GM13976 (cell line): Measurements from ENCODE around the gene METTL9.

Experiments used
- DNase-seq: peaks from one replicate; pipeline ENCODE4 v3.0.0; 2012; ENCODE audit warnings: low spot score
- in situ Hi-C: fragments of 300-500 bp; cut with MboI; formaldehyde crosslinking; loops from one replicate; pipeline ENCODE4 v1.12.0; 2022; ENCODE audit warnings: low sequenced_read_pairs, mixed read lengths, inconsistent platforms; ENCODE audit not compliant: unreplicated experiment
- TF ChIP-seq, protein P1 (sequence below): IDR thresholded peaks from 2 replicates; pipeline ENCODE4 v1.5.1; 2012; ENCODE audit warnings: borderline replicate concordance, mild to moderate bottlenecking; ENCODE audit not compliant: insufficient read depth; ENCODE audit errors: extremely low read depth, missing control alignments, control extremely low read depth

Gene METTL9

DNA sequence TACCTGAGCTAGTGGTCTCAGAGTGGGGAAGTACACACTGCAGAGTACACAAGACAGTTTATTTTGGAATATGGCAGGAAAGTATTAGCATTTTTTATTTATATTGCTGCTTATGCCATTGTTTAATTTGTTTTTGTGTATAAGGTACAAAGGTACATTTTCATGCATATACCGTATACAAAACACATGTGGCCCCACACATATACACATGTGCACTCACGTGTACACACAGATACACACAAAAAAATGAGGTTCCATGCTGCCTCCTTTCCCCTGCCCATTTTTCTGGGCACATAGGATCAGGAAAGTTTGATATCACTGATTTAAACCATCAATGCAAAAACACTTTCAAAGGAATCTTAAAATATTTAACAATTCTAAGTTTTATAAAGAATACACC, 40.1 kb downstream of the METTL9 start:
- DNase-seq, result no peak
- in situ Hi-C loops, result no loop called here
- TF ChIP-seq, protein P1, sequence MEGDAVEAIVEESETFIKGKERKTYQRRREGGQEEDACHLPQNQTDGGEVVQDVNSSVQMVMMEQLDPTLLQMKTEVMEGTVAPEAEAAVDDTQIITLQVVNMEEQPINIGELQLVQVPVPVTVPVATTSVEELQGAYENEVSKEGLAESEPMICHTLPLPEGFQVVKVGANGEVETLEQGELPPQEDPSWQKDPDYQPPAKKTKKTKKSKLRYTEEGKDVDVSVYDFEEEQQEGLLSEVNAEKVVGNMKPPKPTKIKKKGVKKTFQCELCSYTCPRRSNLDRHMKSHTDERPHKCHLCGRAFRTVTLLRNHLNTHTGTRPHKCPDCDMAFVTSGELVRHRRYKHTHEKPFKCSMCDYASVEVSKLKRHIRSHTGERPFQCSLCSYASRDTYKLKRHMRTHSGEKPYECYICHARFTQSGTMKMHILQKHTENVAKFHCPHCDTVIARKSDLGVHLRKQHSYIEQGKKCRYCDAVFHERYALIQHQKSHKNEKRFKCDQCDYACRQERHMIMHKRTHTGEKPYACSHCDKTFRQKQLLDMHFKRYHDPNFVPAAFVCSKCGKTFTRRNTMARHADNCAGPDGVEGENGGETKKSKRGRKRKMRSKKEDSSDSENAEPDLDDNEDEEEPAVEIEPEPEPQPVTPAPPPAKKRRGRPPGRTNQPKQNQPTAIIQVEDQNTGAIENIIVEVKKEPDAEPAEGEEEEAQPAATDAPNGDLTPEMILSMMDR, result no peak

DNA sequence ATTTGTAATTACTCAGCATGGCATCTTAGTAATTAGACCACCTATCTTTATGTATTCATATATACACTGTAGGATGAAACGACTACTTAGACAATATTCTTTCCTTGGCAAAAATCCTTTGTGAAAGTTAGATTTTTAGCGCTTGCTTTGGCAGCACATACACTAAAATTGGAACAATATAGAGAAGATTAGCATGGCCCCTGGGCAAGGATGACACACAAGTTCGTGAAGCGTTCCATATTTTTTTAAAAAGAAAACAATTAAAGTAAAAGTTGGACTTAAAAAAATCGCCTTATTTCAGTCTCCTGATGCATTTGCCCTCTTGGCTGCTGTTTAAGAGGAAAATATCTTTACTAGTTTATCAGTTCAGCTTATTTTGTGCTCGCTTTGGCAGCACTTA, 42.5 kb downstream of the METTL9 start:
- DNase-seq, result no peak
- in situ Hi-C loops, result no loop called here
- TF ChIP-seq, protein P1, result no peak

DNA sequence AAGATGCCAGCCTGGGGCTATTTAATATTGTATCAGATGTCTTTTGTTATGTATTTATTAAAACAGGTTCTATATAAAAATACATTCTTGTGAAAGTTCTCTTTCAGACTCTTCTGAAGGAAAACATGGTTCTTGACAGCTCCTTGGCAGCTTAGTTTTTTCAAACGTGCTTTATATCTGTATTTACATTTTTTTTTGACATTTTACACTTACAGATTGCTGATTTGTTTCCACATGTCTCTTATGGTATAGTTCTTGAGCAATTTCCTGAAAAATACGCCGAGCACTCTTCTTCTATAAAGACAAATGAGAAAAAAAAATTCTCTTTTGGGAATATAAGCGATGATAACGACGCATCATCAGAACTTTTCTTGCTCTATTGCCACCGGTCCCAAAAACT, 43.5 kb downstream of the METTL9 start:
- TF ChIP-seq, protein P1, result no peak
- in situ Hi-C loops, result no loop called here

DNA sequence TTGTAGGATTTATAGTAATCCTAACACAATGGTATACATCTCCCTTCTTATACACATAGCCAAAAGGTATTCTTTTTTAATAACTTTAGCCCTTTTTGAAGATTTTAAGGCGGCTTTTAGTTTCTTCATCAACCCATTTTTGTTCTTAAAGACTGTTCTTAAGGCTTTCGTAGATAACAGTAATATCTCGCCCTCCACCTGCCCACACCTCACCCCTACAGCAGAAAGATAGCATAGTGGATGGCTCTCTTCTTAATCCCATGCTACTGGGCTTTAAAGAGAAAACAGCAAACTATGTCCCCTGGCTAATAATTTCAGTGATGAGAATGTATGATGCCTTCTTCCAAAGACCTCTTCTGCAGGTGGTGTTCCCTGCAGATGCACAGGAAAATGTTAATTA, 44.4 kb downstream of the METTL9 start:
- TF ChIP-seq, protein P1, result no peak
- DNase-seq, result no peak
- in situ Hi-C loops, result no loop called here

More for the DNA sequence above, 43.5 kb downstream of the METTL9 start:
- DNase-seq, result no peak

DNA sequence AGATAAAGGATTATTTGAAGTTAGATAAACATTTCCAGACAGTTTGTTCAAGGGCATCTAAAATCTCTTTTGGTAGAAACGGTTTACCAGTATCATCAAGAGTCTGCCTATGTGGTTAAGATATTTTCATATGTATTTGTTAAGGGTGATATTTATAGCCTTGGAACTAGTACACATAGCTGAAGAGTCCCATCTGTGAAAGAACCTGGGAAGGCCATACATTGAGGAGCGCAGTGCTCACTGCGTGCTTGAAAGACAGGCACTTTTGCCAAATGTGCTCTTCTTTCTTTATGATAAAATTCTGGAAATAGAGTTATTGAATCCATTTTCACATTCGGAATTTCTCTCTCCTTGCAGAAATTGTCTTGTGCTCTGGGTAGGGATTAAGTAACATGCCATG, 45.3 kb downstream of the METTL9 start:
- in situ Hi-C loops, result no loop called here
- DNase-seq, result no peak
- TF ChIP-seq, protein P1, result no peak

DNA sequence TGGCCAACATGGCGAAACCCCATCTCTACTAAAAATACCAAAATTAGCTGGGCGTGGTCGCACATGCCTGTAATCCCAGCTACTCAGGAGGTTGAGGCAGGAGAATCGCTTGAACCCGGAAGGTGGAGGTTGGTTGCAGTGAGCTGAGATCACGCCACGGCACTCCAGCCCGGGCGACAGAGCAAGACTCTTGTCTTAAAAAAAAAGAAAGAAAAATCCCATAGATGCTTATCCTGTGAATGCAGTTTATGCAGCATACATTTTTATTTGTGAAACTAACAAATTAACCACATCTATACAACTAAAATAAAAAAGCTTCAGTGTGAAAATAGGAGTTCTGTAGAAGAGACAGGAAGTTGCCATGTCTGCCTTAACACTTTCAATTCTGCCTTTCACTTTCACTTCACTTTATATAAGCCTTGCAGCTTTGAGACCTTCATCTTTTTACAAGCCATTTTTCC, 45.9 kb downstream of the METTL9 start:
- peak; percentile 60 for DNase-seq
- in situ Hi-C loops, result no loop called here
- TF ChIP-seq, protein P1, result no peak

DNA sequence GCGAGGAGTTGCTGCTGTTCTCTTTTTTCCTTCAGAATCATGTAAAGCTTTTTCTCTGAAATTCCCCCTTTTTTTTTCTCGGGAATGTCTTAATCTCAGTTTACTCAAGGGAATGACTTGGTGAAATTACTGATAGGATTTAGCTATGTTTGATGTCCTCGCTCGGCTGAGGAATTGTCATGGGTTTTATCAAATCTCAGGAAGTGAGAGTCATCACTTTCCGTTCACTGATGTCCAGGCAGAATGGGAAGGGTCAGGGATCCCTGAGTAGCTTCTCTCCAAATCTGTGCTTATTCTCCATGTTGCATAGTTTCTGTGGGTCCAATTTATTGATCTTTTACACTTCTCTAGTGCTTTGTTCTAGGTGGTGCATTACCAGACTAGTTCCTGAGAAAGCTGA, 46.7 kb downstream of the METTL9 start:
- in situ Hi-C loops, result no loop called here
- DNase-seq, result no peak
- TF ChIP-seq, protein P1, result no peak
